GM18861 (cell line): ENCODE data around the gene TIGAR.

ENCODE experiments used
- ATAC-seq: cut with Tn5 transposase; IDR thresholded peaks from one replicate; pipeline ENCODE4 v1.9.1; 2021; ENCODE audit not compliant: unreplicated experiment

The TIGAR gene

GRCh38 chr12:4301932-4302501, 19.0 kb upstream of the TIGAR start:
- no peak for ATAC-seq

- ATAC-seq, result no peak
Measured at GRCh38 chr12:4302881-4303280, 18.1 kb upstream of the TIGAR start.

- ATAC-seq, result no peak
Measured at GRCh38 chr12:4303750-4304149, 17.3 kb upstream of the TIGAR start.

GRCh38 chr12:4307593-4308333, 13.2 kb upstream of the TIGAR start:
- ATAC-seq, result no peak

GRCh38 chr12:4308334-4308950, 12.6 kb upstream of the TIGAR start:
- ATAC-seq, result no peak

- no peak for ATAC-seq
Measured at GRCh38 chr12:4311776-4312175, 9.2 kb upstream of the TIGAR start.

- no peak for ATAC-seq
Measured at GRCh38 chr12:4312251-4312650, 8.8 kb upstream of the TIGAR start.

GRCh38 chr12:4320497-4320852, 538 bp upstream of the TIGAR start:
- ATAC-seq, result peak; percentile 12

GRCh38 chr12:4322726-4323125, 1.7 kb downstream of the TIGAR start:
- no peak for ATAC-seq

- no peak for ATAC-seq
Measured at GRCh38 chr12:4323396-4323795, 2.4 kb downstream of the TIGAR start.

- no peak for ATAC-seq
Measured at GRCh38 chr12:4324366-4324765, 3.4 kb downstream of the TIGAR start.

- no peak for ATAC-seq
Measured at GRCh38 chr12:4325966-4326365, 5.0 kb downstream of the TIGAR start.

- ATAC-seq, result no peak
Measured at GRCh38 chr12:4327293-4327692, 6.3 kb downstream of the TIGAR start.

GRCh38 chr12:4330203-4330602, 9.2 kb downstream of the TIGAR start:
- no peak for ATAC-seq

- ATAC-seq, result no peak
Measured at GRCh38 chr12:4331221-4331620, 10.2 kb downstream of the TIGAR start.

GRCh38 chr12:4331842-4332241, 10.8 kb downstream of the TIGAR start:
- no peak for ATAC-seq

GRCh38 chr12:4346931-4347330, 25.9 kb downstream of the TIGAR start:
- ATAC-seq, result no peak

GRCh38 chr12:4353785-4354208, 32.8 kb downstream of the TIGAR start:
- ATAC-seq, result no peak

GRCh38 chr12:4355156-4356040, 34.4 kb downstream of the TIGAR start:
- no peak for ATAC-seq

- ATAC-seq, result no peak
Measured at GRCh38 chr12:4356041-4356327, 35.0 kb downstream of the TIGAR start.

GRCh38 chr12:4366090-4366489, 45.1 kb downstream of the TIGAR start:
- ATAC-seq, result no peak

- ATAC-seq, result no peak
Measured at GRCh38 chr12:4369548-4369947, 48.5 kb downstream of the TIGAR start.
